Gastrocnemius medialis (tissue), 4 donors: Measurements from ENCODE around the gene SORL1. TPM values are rescaled to one million over a fixed set of nuclear protein-coding genes. Genes with fewer than 3 reads are reported as not detected.
"Not testable (repeated sequence)": the region's sequence is repeated elsewhere in the genome, so short reads cannot be mapped to it uniquely, and the experiment has no call there.

ENCODE experiments used
- ATAC-seq, 2 donors: fragments of 150-250 bp; one replicate each; pipeline ENCODE4 v1.9.1; 2016
- DNase-seq, 2 donors: peaks; one replicate each; pipeline ENCODE4 v3.0.0-alpha.2; 2019
- H3K27ac ChIP-seq, 4 donors: fragments of 200-600 bp; sonication (generic); 1 replicate in 1 of 4; 2 replicates in 3 of 4; pipeline ENCODE4 v1.5.1; 2016 to 2018; ENCODE audit warnings: mild to moderate bottlenecking in 2 of 4, moderate library complexity in 1 of 4
- H3K27me3 ChIP-seq, 3 donors: fragments of 200-600 bp; sonication (generic) in 2 of 3; 1 replicate in 1 of 3; 2 replicates in 2 of 3; pipeline versions ENCODE4 v1.5.1 to v1.6.0; 2016 to 2019; ENCODE audit warnings: mild to moderate bottlenecking in 1 of 3, moderate library complexity in 1 of 3
- H3K36me3 ChIP-seq, 2 donors: fragments of 200-600 bp; sonication (generic) in 1 of 2; one replicate each; pipeline ENCODE4 v1.5.1; 2017 to 2018
- H3K4me1 ChIP-seq, 2 donors: fragments of 200-600 bp; sonication (generic) in 1 of 2; one replicate each; pipeline ENCODE4 v1.5.1; 2016 to 2017; ENCODE audit warnings: mild to moderate bottlenecking in 2 of 2
- H3K4me3 ChIP-seq, 4 donors: fragments of 200-600 bp; sonication (generic) in 3 of 4; 1 replicate in 1 of 4; 2 replicates in 3 of 4; pipeline ENCODE4 v1.5.1; 2016 to 2019; ENCODE audit warnings: mild to moderate bottlenecking in 2 of 4
- H3K9me3 ChIP-seq, 3 donors: fragments of 200-600 bp; sonication (generic) in 2 of 3; 1 replicate in 1 of 3; 2 replicates in 2 of 3; pipeline ENCODE4 v1.5.1; 2016 to 2019
- POLR2A ChIP-seq, 2 donors: fragments of 450-650 bp; IDR thresholded peaks; one replicate each; pipeline ENCODE4 v1.6.1; 2017; ENCODE audit warnings: antibody characterized with exemption in 2 of 2, mild to moderate bottlenecking in 2 of 2, moderate library complexity in 2 of 2
- in situ Hi-C, 4 donors: fragments of 200-750 bp; cut with MboI; loops; one replicate each; pipeline versions ENCODE4 v1.15.0 to v1.8.0; 2017; ENCODE audit warnings: low sequenced_read_pairs in 4 of 4
- intact Hi-C: fragments of 100-400 bp; cut with DNase I; formaldehyde crosslinking; loops from one replicate; pipeline ENCODE4 v1.15.1; 2023; ENCODE audit warnings: low total_unique reads
- total RNA-seq, 4 donors: library from RNA; depleted of rRNA; stranded (reverse); fragments of >200 nt; gene quantifications; one replicate each; pipeline versions ENCODE4 v1.1.0 to v1.2.3, GENCODE V29; 2016
- TF ChIP-seq, protein P1 (sequence below), 5 experiments: fragments of 450-650 bp in 3 of 5; fragments of 200-600 bp in 2 of 5; sonication (generic) in 2 of 5; IDR thresholded peaks in 4 of 5; conservative IDR thresholded peaks in 1 of 5; 1 replicate in 4 of 5; 2 replicates in 1 of 5; pipeline ENCODE4 v1.5.1; 2016 to 2019; ENCODE audit warnings: antibody characterized with exemption in 5 of 5, mild to moderate bottlenecking in 3 of 5, moderate library complexity in 3 of 5

SORL1 gene
- total RNA-seq, 4 donors from 2014 or later = 0.78 to 2.7 (median 2.3) TPM

DNA sequence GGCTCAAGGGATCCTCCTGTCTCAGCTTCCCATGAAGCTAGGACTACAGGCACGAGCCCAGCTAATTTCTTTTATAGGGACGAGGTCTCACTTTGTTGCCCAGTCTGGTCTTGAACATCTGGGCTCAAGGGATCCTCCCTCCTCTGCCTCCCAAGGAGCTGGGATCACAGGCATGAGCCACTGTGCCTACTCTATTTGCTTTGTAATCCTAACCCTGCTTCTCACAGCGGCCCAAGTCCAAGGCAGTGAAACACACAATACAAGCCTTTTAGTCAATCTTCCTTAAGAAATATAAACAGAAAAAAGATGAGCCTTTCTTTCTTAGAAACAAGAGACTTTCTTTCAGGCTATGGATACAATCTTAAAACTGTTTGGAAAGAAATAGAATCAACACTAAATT is 115.9 kb downstream of the SORL1 start:
- H3K27ac ChIP-seq = no peak overlapping the region
- no peaks in the 10 kb centered on the region for H3K9me3 ChIP-seq
- no peaks in the 10 kb centered on the region for H3K4me1 ChIP-seq
- in situ Hi-C loops (no loop called here), intact Hi-C loops (no loop called here)
- H3K4me3 ChIP-seq = no peak overlapping the region
- no peak for DNase-seq
- no peak for TF ChIP-seq POLR2A (IDR thresholded peaks at IDR 0.05)
- TF ChIP-seq, protein P1, sequence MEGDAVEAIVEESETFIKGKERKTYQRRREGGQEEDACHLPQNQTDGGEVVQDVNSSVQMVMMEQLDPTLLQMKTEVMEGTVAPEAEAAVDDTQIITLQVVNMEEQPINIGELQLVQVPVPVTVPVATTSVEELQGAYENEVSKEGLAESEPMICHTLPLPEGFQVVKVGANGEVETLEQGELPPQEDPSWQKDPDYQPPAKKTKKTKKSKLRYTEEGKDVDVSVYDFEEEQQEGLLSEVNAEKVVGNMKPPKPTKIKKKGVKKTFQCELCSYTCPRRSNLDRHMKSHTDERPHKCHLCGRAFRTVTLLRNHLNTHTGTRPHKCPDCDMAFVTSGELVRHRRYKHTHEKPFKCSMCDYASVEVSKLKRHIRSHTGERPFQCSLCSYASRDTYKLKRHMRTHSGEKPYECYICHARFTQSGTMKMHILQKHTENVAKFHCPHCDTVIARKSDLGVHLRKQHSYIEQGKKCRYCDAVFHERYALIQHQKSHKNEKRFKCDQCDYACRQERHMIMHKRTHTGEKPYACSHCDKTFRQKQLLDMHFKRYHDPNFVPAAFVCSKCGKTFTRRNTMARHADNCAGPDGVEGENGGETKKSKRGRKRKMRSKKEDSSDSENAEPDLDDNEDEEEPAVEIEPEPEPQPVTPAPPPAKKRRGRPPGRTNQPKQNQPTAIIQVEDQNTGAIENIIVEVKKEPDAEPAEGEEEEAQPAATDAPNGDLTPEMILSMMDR (IDR thresholded peaks at IDR 0.05 in 4 of 5, conservative IDR thresholded peaks at IDR 0.05 in 1 of 5) = no peak
- no peaks in the 10 kb centered on the region for H3K36me3 ChIP-seq
- no peaks in the 10 kb centered on the region for H3K27me3 ChIP-seq
- no peak for ATAC-seq

DNA sequence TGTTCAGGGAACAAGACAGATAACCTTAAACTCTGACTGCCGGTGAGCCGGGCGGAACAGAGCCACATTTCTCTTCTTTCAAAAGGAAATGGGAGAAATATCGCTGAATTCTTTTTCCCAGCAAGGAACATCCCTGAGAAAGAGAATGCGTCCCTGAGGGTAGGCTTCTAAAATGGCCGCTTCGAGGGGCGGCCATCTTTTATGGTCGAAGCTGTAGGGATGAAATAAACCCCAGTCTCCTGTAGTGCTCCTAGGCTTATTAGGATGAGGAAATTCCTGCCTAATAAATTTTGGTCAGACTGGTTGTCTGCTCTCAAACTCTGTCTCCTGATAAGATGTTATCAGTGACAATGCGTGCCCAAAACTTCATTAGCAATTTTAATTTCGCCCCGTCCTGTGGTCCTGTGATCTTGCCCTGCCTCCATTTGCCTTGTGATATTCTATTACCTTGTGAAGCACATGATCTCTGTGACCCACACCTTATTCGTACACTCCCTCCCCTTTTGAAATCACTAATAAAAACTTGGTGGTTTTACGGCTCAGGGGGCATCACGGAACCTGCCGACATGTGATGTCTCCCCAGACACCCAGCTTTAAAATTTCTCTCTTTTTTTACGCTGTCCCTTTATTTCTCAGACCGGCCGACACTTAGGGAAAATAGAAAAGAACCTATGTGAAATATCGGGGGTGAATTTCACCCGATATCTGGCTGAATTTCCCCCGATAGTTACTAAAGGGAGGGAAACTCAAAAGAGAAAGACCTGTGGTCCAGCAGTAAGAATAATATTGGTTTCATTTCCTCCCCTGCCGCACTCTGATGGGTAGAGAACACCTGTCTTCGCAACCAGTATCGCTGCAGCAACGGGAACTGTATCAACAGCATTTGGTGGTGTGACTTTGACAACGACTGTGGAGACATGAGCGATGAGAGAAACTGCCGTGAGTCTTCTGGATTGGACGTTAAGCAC is 117.5 kb downstream of the SORL1 start:
- H3K27ac ChIP-seq, DNase-seq, ATAC-seq, H3K9me3 ChIP-seq, H3K27me3 ChIP-seq, H3K36me3 ChIP-seq, intact Hi-C loops, H3K4me1 ChIP-seq, H3K4me3 ChIP-seq, in situ Hi-C loops: not testable (repeated sequence)

DNA sequence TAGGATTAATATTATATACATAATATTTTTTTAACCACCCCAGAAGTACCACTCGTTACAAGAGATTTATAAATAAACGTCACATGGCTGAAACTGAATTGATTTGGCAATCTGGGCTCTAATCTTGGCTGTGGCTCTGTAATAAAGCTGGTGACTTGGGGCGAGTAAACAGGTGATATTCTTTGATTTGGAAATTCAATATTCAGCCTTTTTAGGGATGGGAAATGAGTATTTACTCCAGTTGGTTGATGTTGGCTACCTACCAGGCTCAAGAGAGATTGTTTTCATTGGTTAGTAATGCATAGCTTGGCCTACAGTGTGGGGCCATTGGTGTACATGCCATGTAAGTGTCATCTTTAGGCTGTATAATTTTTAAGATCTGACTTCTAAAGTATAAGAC is 118.3 kb downstream of the SORL1 start:
- H3K4me3 ChIP-seq = no peak overlapping the region
- DNase-seq (no peak), ATAC-seq (no peak)
- no peaks in the 10 kb centered on the region for H3K9me3 ChIP-seq
- H3K36me3 ChIP-seq = no peaks in the 10 kb centered on the region
- H3K27ac ChIP-seq = no peak overlapping the region
- no peak for TF ChIP-seq POLR2A (IDR thresholded peaks at IDR 0.05)
- TF ChIP-seq, protein P1 (IDR thresholded peaks at IDR 0.05 in 4 of 5, conservative IDR thresholded peaks at IDR 0.05 in 1 of 5) = no peak
- in situ Hi-C loops (no loop called here), intact Hi-C loops (no loop called here)
- peaks cover 0 to 3% (median 0%) of the 10 kb centered on the region in 3 donors for H3K27me3 ChIP-seq
- no peaks in the 10 kb centered on the region for H3K4me1 ChIP-seq

DNA sequence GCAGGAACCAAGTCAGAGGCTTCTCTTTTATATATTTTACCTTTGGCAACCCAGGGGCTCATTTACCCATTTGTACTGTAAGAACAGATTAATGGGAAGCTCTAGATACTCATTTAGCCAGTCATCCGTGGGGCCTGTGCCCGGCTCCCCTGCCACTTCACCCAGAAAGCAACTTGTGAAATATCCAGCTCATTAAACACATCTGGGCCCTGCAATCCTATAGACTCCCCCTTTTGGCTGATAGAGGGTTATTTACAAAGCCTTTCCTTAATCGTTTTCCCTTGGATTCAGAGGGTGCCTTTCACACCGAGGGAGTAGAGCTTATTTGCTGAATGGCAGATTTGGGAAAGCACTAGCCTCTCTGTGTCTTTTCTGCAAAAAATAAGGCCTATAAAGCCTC is 119.4 kb downstream of the SORL1 start:
- Histone ChIP-seq H3K27ac (no peak overlapping the region), H3K36me3 (no peaks in the 10 kb centered on the region)

DNA sequence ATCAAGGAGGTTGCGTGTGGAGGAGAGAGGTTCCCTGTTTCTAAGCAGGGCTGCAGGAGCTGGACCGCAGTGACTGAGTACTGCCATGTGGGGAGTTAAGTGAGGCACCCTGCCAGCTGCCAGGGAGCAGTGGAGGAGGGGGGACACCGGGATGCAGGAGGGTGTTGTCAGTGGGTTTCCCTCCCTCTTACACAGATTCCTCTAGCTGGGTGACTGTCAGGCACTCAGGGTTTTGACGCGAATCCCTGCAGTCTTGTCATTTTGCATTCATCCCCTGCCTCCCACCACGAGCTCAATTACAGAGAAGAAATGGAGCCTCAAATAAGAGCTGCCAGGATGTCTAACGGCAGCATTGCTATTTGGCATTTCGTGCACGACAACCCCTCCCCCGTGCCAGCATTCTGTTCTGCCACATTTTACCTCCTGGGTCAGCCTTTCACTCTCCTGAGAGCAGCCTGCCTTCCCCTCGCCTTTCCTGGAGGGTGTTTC is 120.5 kb downstream of the SORL1 start:
- ATAC-seq = no peak
- in situ Hi-C loops = no loop called here
- H3K27me3 ChIP-seq = peaks cover 0 to 3% (median 0%) of the 10 kb centered on the region in 3 donors

More for the DNA sequence above, 119.4 kb downstream of the SORL1 start:
- in situ Hi-C loops = no loop called here
- Histone ChIP-seq H3K4me3 (no peak overlapping the region), H3K27me3 (peaks cover 0 to 3% (median 0%) of the 10 kb centered on the region in 3 donors), H3K9me3 (no peaks in the 10 kb centered on the region), H3K4me1 (no peaks in the 10 kb centered on the region)
- ATAC-seq = no peak
- no peak for DNase-seq
- TF ChIP-seq, protein P1 (IDR thresholded peaks at IDR 0.05 in 4 of 5, conservative IDR thresholded peaks at IDR 0.05 in 1 of 5) = no peak
- TF ChIP-seq POLR2A (IDR thresholded peaks at IDR 0.05) = no peak
- intact Hi-C loops = no loop called here

More for the DNA sequence above, 120.5 kb downstream of the SORL1 start:
- Histone ChIP-seq H3K36me3 (no peaks in the 10 kb centered on the region), H3K27ac (no peak overlapping the region), H3K4me3 (no peak overlapping the region), H3K9me3 (no peaks in the 10 kb centered on the region), H3K4me1 (no peaks in the 10 kb centered on the region)
- intact Hi-C loops = no loop called here
- TF ChIP-seq POLR2A (IDR thresholded peaks at IDR 0.05) = no peak
- TF ChIP-seq, protein P1 (IDR thresholded peaks at IDR 0.05 in 4 of 5, conservative IDR thresholded peaks at IDR 0.05 in 1 of 5) = no peak
- DNase-seq = no peak
